Measurements from ENCODE around the gene PHETA2. TPM values are rescaled to one million over a fixed set of nuclear protein-coding genes. Genes with fewer than 3 reads are reported as not detected.
"Not testable (repeated sequence)": the region's sequence is repeated elsewhere in the genome, so short reads cannot be mapped to it uniquely, and the experiment has no call there.

PHETA2 gene
- total and polyA plus RNA-seq, 7 donors = 13.2 to 18.0 (median 14.6) TPM

GRCh38 chr22:42091455-42091782 is 17.4 kb downstream of the PHETA2 start:
- intact Hi-C loops (cut with DNase I) = loop anchor here (1.0 to 5.0 kb wide), 4 partner anchors 179 to 346 kb away; partner anchors contain the start of gene TCF20
- Histone ChIP-seq H3K27ac (peak overlapping the region; percentile 92 to 98 (median 96)), H3K4me3 (peak overlapping the region; percentile 65 to 87 (median 77)), H3K36me3 (peaks cover 0 to 7% (median 3%) of the 10 kb centered on the region in 4 donors), H3K9me3 (no peaks in the 10 kb centered on the region), H3K27me3 (no peaks in the 10 kb centered on the region), H3K4me1 (peaks cover 0 to 29% (median 24%) of the 10 kb centered on the region in 4 donors)
- no peak for TF ChIP-seq EP300 (IDR thresholded peaks at IDR 0.05)
- TF ChIP-seq CTCF (IDR thresholded peaks at IDR 0.05) = no peak
- no peak for TF ChIP-seq POLR2AphosphoS5 (IDR thresholded peaks at IDR 0.05)
- TF ChIP-seq POLR2A (IDR thresholded peaks at IDR 0.05) = no peak
- WGBS, 2 donors = 22 to 30% methylated on average over 7 of the region's 7 CpGs
- DNase-seq = no peak

- 96 to 98% methylated on average over 3 of the region's 3 CpGs for WGBS, 2 donors
- TF ChIP-seq POLR2A (IDR thresholded peaks at IDR 0.05) (no peak), CTCF (IDR thresholded peaks at IDR 0.05) (no peak), EP300 (IDR thresholded peaks at IDR 0.05) (no peak), POLR2AphosphoS5 (IDR thresholded peaks at IDR 0.05) (no peak)
- intact Hi-C loops (cut with DNase I) = no loop called here
Measured at GRCh38 chr22:42101199-42101598, 27.2 kb downstream of the PHETA2 start.

GRCh38 chr22:42104332-42104860 is 30.3 kb downstream of the PHETA2 start:
- peaks cover 0 to 18% (median 8%) of the 10 kb centered on the region in 4 donors for H3K9me3 ChIP-seq
- H3K4me1 ChIP-seq; H3K4me3 ChIP-seq; H3K27me3 ChIP-seq; intact Hi-C loops (cut with DNase I); H3K36me3 ChIP-seq; H3K27ac ChIP-seq; DNase-seq: not testable (repeated sequence)
- WGBS, 2 donors = 93 to 94% methylated on average over 6 of the region's 6 CpGs

More at GRCh38 chr22:42101199-42101598, 27.2 kb downstream of the PHETA2 start:
- H3K27ac ChIP-seq = no peak overlapping the region
- H3K4me1 ChIP-seq = no peaks in the 10 kb centered on the region
- no peak overlapping the region for H3K4me3 ChIP-seq
- H3K9me3 ChIP-seq = peaks cover 0 to 18% (median 8%) of the 10 kb centered on the region in 4 donors
- no peaks in the 10 kb centered on the region for H3K27me3 ChIP-seq
- DNase-seq = no peak
- H3K36me3 ChIP-seq = no peaks in the 10 kb centered on the region

- Histone ChIP-seq H3K4me3 (no peak overlapping the region), H3K27me3 (no peaks in the 10 kb centered on the region), H3K27ac (no peak overlapping the region), H3K36me3 (no peaks in the 10 kb centered on the region), H3K9me3 (peaks cover 0 to 10% (median 5%) of the 10 kb centered on the region in 4 donors), H3K4me1 (no peaks in the 10 kb centered on the region)
- DNase-seq = no peak
- TF ChIP-seq POLR2A (IDR thresholded peaks at IDR 0.05) (no peak), POLR2AphosphoS5 (IDR thresholded peaks at IDR 0.05) (no peak)
- WGBS, 2 donors = 90 to 95% methylated on average over 18 of the region's 18 CpGs
- intact Hi-C loops (cut with DNase I) = no loop called here
Measured at GRCh38 chr22:42108848-42109247, 34.8 kb downstream of the PHETA2 start.

- Histone ChIP-seq H3K4me3 (no peak overlapping the region), H3K27ac (no peak overlapping the region), H3K4me1 (no peaks in the 10 kb centered on the region), H3K36me3 (no peaks in the 10 kb centered on the region), H3K9me3 (peaks cover 0 to 9% (median 0%) of the 10 kb centered on the region in 4 donors), H3K27me3 (no peaks in the 10 kb centered on the region)
- 68% methylated on average over 4 of the region's 4 CpGs for WGBS, 2 donors
- intact Hi-C loops (cut with DNase I) = no loop called here
- TF ChIP-seq EP300 (IDR thresholded peaks at IDR 0.05) = no peak
- TF ChIP-seq POLR2AphosphoS5 (IDR thresholded peaks at IDR 0.05) = no peak
- no peak for TF ChIP-seq CTCF (IDR thresholded peaks at IDR 0.05)
- TF ChIP-seq POLR2A (IDR thresholded peaks at IDR 0.05) = no peak
- DNase-seq = no peak
Measured at GRCh38 chr22:42111798-42112197, 37.8 kb downstream of the PHETA2 start.

- H3K27me3 ChIP-seq; H3K4me1 ChIP-seq; H3K9me3 ChIP-seq; H3K27ac ChIP-seq; intact Hi-C loops (cut with DNase I); DNase-seq; H3K4me3 ChIP-seq; H3K36me3 ChIP-seq: not testable (repeated sequence)
- WGBS, 2 donors = 14 to 22% methylated on average over 4 of the region's 4 CpGs
Measured at GRCh38 chr22:42112793-42113192, 38.7 kb downstream of the PHETA2 start.

Measured in sigmoid colon (tissue), 7 donors.